Type B pancreatic cell (in vitro differentiated cells): ENCODE measurements around the gene KIF6. TPM values are rescaled to one million over a fixed set of nuclear protein-coding genes. Genes with fewer than 3 reads are reported as not detected.

ENCODE experiments used
- DNase-seq: peaks from one replicate; pipeline ENCODE4 v3.0.0; 2021; ENCODE audit warnings: mixed read lengths; ENCODE audit not compliant: unreplicated experiment; ENCODE audit errors: extremely low spot score
- H3K27ac Mint-ChIP-seq: 2 replicates; pipeline ENCODE4 v1.8.0; 2021; ENCODE audit warnings: mild to moderate bottlenecking, mixed read lengths
- H3K27me3 Mint-ChIP-seq: 2 replicates; pipeline ENCODE4 v1.8.0; 2021; ENCODE audit warnings: mixed read lengths
- H3K36me3 Mint-ChIP-seq: 2 replicates; pipeline ENCODE4 v1.8.0; 2021; ENCODE audit warnings: mixed read lengths
- H3K4me1 Mint-ChIP-seq: one replicate; pipeline ENCODE4 v1.8.0; 2021; ENCODE audit warnings: mixed read lengths; ENCODE audit not compliant: unreplicated experiment
- H3K4me3 Mint-ChIP-seq: 2 replicates; pipeline ENCODE4 v1.8.0; 2021; ENCODE audit warnings: mild to moderate bottlenecking, mixed read lengths
- H3K9me3 Mint-ChIP-seq: 2 replicates; pipeline ENCODE4 v1.8.0; 2021; ENCODE audit warnings: mixed read lengths
- CTCF ChIP-seq: fragments of 200-600 bp; sonication (generic); conservative IDR thresholded peaks from 2 replicates; pipeline ENCODE4 v1.5.0; 2021; ENCODE audit warnings: antibody characterized with exemption, mild to moderate bottlenecking
- total RNA-seq: library from RNA; stranded (reverse); gene quantifications from 2 replicates; pipeline ENCODE4 v1.2.1, GENCODE V29; 2021; ENCODE audit warnings: low replicate concordance

Gene KIF6
- total RNA-seq, 1 donor from 2014 or later: 3.3 TPM

- no peak overlapping the region for H3K4me3 Mint-ChIP-seq
Measured at GRCh38 chr6:39330057-39330456, 395.2 kb downstream of the KIF6 start.

DNA sequence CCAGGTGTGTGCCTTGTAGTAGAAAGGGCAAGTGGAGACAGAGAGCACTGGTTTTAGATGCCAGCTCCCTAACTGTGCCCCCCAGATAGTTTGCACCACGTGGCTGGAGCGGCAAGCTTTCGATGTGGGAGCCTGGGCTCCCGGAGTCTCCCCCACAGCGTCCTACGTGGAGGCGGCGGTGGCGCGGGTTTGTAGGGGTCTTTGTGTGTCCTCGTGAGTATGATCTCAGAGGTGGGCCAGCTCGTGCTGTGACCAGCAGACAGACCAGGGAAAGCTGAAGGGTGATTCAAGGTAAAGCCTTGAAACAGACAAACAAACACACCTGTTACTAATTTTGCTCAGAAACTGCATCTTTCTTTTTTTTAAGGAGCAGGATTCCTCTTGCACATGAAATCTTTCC lies 397.1 kb downstream of the KIF6 start:
- no peak for DNase-seq
- H3K4me3 Mint-ChIP-seq: no peak overlapping the region
- H3K4me1 Mint-ChIP-seq: peaks cover 11% of the 10 kb centered on the region
- H3K9me3 Mint-ChIP-seq: no peaks in the 10 kb centered on the region
- no peaks in the 10 kb centered on the region for H3K36me3 Mint-ChIP-seq
- TF ChIP-seq CTCF: no peak
- peak overlapping the region; percentile 40 for H3K27ac Mint-ChIP-seq
- peaks cover 32% of the 10 kb centered on the region for H3K27me3 Mint-ChIP-seq

More at GRCh38 chr6:39330057-39330456, 395.2 kb downstream of the KIF6 start:
- TF ChIP-seq CTCF: no peak
- DNase-seq: no peak
- H3K36me3 Mint-ChIP-seq: no peaks in the 10 kb centered on the region
- no peak overlapping the region for H3K27ac Mint-ChIP-seq
- peaks cover 11% of the 10 kb centered on the region for H3K4me1 Mint-ChIP-seq
- no peaks in the 10 kb centered on the region for H3K9me3 Mint-ChIP-seq
- H3K27me3 Mint-ChIP-seq: peaks cover 35% of the 10 kb centered on the region

- H3K27ac Mint-ChIP-seq: peak overlapping the region; percentile 40
- DNase-seq: no peak
- H3K4me3 Mint-ChIP-seq: no peak overlapping the region
- peaks cover 28% of the 10 kb centered on the region for H3K27me3 Mint-ChIP-seq
- no peaks in the 10 kb centered on the region for H3K36me3 Mint-ChIP-seq
- H3K9me3 Mint-ChIP-seq: no peaks in the 10 kb centered on the region
- no peak for TF ChIP-seq CTCF
- peaks cover 11% of the 10 kb centered on the region for H3K4me1 Mint-ChIP-seq
Measured at GRCh38 chr6:39327507-39327906, 397.7 kb downstream of the KIF6 start.

- H3K27me3 Mint-ChIP-seq: peaks cover 25% of the 10 kb centered on the region
- H3K4me3 Mint-ChIP-seq: peak within 1 kb of the TSS; percentile 48
- no peaks in the 10 kb centered on the region for H3K36me3 Mint-ChIP-seq
- no peak for TF ChIP-seq CTCF
- peaks cover under 1% of the 10 kb centered on the region for H3K4me1 Mint-ChIP-seq
- H3K27ac Mint-ChIP-seq: peak within 1 kb of the TSS; percentile 21
- no peaks in the 10 kb centered on the region for H3K9me3 Mint-ChIP-seq
- DNase-seq: no peak
Measured at GRCh38 chr6:39322306-39322850, 402.8 kb downstream of the KIF6 start, which contains the start of gene KCNK16. Gene KCNK16 (minus strand): TSS chr6:39322702. CDS start chr6:39322540, 162 bp downstream.

- Mint-ChIP-seq H3K4me1 (no peaks in the 10 kb centered on the region), H3K27me3 (peaks cover 28% of the 10 kb centered on the region), H3K27ac (no peak overlapping the region), H3K4me3 (peak overlapping the region; percentile 48), H3K9me3 (no peaks in the 10 kb centered on the region), H3K36me3 (no peaks in the 10 kb centered on the region)
- TF ChIP-seq CTCF: no peak
- DNase-seq: no peak
Measured at GRCh38 chr6:39321761-39322160, 403.4 kb downstream of the KIF6 start.
